NCI-H524 treated with DMSO at 0.1 percent for 48 hours (cell line): Measurements from ENCODE around the gene MRS2.

Experiments used
- DNase-seq: peaks from one replicate; lab custom pipeline; 2025; lab: John Stamatoyannopoulos, UW

Gene MRS2

DNA sequence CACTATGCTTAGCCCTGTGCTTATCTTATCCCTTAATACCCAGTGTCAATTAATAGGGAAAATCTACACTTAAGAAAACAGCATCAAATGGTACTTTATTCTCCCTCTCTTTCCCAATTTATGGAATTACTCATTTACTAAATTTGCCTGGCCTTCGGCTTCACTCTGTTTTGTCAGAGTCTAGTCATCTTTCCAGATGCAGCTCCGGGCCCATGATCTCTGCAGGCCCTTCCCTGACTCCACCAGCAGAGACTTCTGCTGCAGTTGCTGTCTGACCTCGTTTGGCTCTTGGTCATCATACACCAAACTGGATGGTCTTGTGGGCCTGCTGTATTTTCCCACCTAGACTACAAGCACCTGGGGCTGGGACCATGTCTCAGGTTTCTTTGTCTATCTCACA is 27.4 kb downstream of the MRS2 start:
- no peak for DNase-seq

DNA sequence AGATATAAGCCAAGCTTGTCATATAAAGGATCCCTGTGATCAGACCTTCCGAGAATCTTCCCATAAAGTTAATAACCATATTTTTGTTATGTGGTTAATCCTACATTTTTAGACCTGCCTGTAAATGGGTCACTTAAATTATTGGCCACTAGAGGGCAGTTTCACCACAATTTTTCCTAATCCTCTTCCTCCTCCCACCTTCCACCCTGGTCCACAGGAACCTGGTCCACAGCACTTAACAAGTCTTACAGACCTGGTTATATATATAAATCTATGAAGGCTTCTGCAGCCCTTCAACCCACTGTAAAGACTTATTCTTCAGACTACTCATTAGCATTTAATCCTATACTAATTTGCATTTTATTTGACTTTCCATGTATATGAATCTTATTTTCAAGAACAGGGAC is 28.3 kb downstream of the MRS2 start:
- DNase-seq: no peak

DNA sequence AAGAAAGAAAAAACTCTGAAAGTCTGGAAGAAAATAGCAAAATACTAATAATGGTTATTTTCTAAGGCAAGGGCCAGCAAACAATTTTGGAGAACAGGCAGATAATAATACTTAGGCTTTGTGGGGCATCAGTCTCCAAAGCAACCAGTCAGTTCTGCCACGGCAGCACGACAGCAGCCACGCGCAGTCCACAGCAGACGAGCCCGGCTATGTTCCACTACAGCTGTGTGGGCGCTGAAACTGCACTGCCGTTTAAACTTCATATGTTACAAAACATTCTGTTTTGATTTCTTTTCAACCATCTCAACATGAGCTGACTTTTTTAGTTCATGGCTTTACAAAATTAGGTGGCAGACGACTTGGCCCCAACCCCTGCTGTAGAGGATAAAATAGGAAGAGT is 29.9 kb downstream of the MRS2 start:
- DNase-seq: no peak

DNA sequence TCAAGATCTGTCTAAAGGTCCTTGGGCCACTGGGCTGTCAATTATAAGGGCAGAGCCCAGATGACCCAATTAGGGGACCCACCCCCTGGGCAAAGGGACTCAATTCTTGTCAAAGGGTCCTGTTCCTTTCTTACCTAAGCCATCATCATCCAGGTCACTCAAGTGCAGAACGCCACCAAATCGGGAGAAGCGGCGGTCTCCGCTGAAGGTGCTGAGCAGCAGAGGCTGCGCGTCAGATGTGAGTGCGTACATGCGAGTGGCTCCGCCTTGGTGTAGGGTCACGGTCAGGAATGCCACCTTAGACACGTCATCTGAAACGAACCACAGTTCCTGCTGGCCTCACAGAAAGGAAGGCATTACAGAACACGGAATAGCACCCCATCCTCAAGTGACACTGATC is 34.2 kb downstream of the MRS2 start:
- DNase-seq: no peak

DNA sequence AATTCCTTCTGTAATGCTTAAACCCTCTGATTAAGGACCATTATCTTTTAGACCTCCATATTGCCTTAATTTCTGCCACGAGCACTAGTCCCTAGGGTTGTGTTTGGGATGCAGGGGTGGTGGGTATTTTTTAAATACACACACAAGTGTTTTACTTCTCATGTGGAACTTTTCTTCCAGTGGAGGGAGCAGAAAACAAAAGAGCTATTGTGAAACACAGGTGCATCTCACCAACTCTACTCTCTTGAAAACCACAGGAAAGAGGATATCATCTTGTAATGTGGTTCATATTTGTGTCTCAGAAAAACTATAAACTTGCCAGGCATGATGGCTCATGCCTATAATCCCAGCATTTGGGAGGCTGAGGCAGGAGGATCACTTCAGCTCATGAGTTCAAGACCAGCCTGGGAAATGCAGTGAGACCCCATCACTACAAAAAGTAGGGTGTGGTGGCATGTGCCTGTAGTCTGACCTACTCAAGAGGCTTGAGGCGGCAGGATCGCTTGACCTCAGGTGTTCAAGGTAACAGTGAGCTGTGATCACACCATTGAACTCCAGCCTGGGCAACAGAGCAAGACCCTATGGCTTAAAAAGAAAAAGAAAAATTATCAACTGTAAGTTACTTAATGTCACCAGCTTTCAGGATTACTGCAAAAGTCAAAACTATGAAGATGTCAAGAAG is 37.3 kb downstream of the MRS2 start:
- DNase-seq: no peak

DNA sequence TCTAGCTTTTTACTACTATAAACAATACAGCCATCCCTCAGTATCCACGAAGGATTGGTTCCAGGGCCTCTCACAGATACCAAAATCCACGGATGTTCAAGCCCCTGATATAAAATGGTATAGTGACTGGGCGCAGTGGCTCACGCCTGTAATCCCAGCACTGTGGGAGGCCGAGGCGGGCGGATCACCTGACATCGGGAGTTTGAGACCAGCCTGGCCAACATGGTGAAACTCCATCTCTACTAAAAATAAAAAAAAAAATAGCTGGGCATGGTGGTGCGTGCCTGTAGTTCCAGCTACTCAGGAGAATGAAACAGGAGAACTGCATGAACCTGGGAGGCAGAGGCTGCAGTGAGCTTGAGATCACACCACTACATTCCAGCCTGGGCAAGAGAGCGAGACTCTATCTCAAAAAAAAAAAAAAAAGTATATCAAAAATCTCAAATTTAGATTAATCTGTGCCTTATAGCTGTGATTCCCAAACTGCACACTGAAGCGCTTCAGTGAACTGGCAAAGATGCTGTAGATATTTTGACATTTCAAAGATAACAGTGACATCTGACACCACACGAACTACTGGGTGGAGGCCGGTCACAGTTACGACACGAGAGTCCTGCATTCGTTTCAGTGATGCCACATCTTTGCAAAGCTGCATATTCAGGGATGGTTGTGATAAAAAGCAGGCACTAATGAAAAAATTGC is 38.3 kb downstream of the MRS2 start:
- no peak for DNase-seq

DNA sequence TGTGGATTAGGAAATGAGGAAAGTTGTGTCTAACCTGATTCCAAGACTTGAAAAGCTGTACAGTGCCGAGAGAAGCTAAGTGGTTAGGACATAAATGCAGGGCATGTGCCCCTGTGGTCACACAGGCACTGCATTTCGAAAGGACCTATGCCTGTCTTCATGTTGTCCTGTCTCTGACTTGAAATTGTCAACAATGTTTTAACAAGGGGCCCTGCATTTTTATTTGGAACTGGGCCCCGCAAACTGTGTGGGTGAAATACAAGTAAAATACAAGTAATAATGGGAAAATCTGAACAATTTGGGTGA is 38.8 kb downstream of the MRS2 start:
- DNase-seq: no peak

DNA sequence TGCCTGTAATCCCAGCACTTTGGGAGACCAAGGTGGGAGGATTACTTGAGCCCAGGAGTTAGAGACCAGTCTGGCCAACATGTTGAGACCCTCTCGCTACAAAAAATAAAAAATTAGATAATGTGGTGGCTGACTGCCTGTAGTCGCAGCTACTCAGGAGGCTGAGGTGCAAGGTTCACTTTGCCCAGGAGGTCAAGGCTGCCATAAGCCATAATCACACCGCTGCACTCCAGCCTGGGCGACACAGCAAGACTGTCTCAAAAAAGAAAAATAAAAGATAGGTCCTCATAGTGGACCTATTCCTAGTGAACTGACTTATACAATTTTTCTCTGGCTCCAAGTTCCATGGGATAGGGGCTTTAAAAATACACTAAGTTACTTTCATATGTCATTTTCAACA is 41.9 kb downstream of the MRS2 start:
- no peak for DNase-seq

DNA sequence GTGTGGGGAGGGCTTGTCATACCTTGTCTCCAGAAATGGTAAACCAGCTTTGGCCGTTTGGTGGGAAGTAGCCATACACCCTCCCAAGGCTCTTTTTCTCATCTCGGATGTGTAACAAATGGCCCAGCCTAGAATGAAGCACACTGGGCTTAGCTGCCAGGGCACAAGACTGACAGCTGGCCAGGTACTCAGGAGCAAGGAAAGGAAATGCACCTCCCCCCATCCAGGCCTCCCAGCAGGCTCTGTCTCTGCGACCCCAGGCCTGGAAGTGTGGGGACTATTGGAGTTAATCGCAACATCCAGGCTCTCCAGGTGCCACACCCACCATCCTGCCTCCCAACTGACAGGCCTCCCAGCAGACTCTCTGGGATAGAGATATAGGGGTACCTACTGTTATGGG is 43.0 kb downstream of the MRS2 start:
- peak; percentile 8 for DNase-seq

DNA sequence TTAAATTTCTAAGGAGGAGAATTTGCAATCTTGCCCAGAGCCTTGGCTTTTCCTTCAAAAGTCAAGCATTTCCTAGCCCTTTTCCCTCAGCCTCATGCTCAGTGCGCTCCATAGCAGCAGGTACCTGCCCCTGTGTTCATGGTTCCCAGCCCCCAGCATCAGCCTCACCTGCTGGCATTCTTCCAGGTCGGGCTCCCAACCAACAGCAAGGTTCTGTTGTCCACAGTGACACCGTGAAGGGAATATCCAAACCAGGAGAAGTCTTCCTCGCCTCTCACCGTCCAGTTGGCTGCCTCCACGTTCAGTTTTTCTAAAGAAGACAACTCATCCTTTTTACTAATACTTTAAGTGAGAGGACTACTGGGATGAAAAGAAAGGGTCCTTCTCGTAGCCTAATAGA is 43.9 kb downstream of the MRS2 start:
- DNase-seq: no peak

DNA sequence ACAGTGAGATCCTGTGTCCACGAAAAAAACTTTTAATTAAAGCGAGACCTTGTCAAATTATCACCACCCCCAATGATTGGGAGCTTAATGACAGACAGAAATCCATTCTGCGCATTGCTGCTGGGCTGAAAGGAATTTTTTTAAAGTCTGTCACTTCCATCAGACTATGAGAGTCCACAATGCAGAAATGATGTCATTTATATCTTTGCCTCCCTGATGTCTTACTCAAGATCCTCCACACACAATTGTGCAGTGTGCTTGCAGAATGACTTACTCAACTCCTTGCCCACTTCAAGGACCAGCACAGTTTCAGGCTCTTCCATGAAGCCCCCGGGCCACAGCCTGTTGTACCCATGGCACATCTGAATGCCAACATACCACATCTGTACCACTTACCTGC is 45.7 kb downstream of the MRS2 start:
- no peak for DNase-seq

DNA sequence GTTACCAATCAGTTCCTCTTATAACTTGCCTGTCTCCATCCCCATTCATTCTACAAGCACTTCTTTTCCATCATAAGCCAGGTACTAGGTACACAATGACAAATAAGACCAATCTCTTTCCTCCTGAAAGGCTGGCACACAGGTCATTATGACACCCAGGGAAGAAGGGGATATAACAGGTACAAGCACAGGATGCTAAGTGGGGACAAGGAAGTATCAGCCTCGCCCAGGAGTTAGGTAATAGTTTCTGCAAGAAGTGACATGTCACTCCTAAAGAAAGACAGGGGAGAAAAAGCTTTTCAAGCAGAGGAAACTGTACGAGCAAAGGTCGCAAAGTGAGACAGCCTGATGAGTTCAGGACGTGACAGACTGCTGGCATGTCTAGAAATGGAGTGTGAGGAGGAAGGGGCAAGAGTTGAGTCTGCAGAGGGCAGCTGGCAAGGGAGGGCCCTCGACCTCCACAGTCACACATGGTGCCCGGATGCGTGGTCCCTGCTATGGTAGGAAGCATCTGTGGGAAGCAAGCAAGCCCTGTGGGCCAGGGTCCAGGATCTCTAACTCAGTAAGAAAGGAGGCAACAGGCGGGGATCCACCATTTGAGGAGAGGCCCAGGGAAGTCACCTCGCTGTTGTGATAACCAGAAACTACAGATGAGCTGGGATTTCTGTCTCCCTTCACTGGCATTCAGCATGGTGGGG is 46.2 kb downstream of the MRS2 start:
- DNase-seq: no peak

DNA sequence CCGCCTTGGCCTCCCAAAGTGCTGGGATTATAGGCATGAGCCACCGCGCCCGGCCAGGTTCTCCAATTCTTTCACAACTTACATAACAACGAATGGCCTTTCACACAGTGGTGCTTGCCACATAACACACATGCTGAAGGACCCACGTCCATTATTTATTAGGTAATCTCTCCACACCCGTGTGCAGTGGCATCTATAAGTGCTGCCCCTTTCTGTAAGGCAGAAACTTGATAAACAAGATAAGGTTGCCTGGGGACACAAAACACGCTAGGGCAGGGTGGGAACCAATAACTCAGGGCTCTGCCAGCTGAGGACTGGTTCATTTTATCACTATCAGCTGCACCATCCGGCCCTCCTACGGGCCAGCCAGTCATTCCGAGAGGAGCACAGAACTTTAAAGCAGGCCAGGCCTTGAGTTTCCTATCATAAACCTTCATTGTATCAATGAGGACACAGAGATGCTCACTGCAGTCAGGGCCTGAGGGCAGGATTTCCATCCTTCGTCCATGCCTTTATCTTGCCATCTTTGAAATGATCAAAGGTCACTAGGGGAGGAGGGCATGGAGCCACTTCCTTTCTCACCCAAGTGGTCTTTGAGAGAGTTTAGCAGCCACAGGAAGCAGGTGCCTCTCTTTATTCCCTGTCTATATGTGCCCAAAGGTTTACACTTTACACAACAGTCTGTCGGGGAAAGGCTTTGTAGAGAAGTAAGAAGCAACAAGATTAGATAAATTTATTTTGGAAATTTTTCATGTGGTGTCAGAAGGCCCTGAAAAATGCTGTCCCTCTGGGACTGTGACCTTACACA is 49.0 kb downstream of the MRS2 start:
- no peak for DNase-seq

DNA sequence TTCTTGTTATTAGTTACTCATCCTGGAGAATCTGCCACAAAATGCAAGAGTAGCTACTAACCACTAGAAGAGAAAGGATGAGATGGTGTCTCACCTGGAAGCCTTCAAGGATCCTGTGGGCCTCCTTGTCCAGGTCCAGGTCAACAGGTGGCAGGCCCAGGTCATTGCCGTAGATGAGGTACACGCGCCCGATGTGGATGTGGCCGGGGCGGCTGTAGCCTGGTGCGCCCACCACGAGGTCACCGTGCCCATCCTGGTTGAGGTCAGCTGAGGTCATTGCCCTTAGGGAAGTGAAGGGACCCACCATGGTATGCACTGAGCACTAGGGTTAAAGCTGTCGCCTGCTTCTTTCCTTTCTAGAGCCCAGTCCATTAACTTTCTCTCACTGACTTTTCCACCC is 51.2 kb downstream of the MRS2 start:
- no peak for DNase-seq

DNA sequence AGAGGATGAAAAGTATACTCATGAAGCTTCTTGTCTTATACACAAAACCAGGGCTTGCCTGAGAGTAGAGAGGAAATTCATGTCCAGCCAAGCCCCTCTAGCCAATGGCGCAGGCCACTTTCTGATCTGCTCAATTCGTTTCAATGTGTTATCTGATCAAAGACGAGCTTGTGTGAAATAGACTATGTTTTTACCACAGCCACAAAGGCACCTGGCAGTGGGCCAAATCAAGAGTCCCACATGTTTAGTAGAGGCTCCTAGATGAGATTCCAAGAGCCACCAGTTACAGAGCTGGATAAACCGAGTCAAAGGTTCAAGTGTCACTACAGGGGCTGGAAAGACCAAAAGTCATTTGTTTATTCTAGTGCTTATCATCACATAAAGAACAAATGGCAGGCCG is 51.7 kb downstream of the MRS2 start:
- no peak for DNase-seq

DNA sequence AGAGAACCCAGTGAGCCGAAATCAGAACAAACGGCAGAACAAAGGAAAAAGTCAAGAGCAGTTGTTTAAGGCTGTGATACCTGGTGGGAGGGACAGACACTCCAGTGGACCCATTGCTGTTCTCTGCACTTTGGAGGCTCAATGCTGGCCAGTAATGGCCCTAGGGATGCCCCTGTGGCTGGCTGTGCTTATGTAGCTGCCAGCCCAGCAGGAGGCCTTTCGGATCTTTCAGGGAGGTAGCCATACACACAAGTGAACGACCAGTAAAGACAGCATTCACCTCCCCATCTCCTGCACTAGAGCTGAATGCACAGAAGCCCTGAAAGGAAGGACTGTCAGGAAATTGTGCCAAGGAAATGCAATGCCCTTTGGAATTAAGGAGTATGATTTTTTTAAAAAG is 52.3 kb downstream of the MRS2 start:
- DNase-seq: no peak

DNA sequence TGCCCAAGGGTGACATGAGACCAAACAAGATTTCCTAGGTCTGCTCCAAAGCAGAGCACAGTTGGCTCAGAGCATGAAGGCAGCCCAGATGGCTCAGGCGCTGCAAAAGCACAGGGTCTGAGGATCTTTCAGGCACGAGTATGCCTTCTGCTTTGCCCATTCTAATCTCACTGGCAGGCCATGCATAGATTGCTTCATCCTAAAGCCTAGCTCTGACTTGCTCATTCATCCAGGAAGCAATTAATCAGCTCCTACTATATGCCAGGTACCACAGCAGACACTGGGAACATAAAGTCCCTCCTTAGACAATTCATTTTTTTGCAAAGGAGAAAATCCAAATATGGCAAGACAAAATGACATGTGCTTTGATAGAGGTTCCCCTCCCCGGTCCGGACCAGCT is 55.4 kb downstream of the MRS2 start:
- DNase-seq: no peak

DNA sequence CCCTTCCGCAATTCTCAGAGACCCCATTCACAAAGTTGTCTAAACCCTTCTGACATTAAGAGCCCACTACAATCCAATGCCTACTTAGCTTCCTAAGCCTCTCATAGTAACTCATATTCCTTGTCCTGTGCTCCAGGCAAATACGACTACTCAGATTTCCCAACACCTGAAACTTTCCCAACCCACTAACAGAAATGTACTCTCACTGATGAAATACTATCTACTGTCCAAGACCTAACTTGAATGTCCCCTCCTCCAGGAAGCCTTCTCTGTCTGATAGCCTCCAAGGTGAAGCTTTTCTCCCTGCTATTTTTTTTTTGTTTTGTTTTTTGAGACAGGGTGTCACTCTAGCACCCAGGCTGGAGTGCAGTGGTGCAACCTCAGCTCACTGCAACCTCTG is 56.2 kb downstream of the MRS2 start:
- DNase-seq: no peak

DNA sequence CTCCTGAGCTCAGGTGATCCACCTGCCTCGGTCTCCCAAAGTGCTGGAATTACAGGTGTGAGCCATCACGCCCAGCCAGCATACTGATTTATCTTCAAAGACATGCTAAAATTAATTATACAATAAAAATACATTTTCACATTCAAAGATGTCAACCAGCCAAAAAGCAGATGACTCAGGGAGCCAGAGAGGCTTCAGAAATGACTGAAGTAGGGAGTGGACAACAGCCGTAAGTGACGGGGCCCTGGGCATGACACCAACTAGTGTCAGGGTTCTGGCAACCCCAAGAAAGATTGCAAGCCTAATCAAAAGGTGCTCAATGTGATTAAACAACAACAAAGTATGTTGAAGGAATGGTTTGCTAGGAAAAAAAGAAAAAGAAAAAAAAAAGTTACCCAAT is 58.2 kb downstream of the MRS2 start:
- no peak for DNase-seq

DNA sequence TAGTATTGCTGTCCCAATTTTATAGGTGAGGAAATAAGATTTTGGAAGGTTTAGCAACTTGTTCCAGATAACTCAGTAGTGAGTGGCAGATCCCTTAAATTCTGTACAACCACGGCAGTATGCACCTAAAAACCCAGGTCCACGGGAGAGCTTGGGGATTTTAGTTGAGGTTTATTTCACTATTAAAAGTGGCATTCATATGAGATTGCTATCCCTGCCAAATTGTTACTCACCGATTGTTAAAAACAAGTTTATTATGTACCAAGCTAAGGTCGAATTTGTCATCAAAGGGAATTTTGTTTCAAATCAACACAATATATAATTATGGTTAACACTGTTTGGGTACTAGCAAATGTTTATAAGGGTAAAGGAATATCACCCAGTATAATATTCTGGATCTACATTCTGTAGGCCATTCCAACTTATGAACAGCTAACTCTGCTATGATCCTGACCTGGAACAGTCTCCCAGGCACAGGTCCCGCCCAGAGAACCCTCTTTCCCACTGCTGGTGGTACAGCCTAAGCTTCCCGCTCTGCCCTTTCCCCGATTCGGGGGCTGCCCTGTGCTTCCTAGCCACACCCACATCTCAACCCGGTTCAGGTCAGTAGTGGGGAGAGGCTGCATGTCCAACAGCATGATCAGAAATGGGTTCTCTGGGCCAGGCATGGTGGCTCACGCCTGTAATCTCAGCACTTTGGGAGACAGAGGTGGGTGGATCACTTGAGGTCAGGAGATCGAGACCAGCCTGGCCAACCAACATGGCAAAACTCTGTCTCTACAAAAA is 61.7 kb downstream of the MRS2 start:
- DNase-seq: no peak

DNA sequence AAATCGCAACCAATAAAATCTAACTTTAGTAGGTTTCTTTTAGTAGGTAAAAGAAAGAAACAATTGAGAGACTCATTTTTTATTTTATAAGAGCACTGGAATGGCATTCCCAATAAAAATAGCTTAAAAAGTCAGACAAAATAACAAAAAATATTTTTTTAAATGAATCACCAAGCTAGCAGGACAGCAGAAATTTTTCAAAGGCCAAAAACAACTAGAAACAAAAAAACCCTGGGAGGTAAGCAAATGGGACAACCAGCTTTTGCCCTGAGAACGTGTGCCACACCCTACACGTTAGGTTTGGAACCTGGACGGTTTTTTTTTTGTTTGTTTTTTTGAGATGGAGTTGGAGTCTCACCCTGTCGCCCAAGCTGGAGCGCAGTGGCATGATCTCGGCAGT is 67.1 kb downstream of the MRS2 start:
- no peak for DNase-seq

DNA sequence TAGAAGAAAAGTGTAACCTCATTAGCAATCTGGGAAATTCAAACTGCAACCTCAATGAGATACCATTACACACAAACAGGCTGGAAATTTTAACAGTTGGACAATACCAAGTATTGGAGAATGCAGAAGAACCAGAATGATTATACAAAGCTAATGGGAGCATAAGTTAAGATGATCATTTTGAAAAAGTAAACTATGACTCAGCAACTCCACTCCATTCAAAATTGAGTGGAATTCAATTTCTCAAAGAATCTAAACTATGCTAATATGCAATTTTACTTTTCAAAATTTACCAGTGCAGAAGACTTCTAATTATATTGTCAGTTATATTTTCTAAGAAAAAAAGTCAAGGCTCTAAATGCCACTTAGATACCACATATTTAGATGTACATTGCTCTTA is 69.4 kb downstream of the MRS2 start:
- DNase-seq: no peak
